Measurements from ENCODE around the gene LRRC61.
"Not testable (repeated sequence)": the region's sequence is repeated elsewhere in the genome, so short reads cannot be mapped to it uniquely, and the experiment has no call there.

Gene LRRC61

DNA sequence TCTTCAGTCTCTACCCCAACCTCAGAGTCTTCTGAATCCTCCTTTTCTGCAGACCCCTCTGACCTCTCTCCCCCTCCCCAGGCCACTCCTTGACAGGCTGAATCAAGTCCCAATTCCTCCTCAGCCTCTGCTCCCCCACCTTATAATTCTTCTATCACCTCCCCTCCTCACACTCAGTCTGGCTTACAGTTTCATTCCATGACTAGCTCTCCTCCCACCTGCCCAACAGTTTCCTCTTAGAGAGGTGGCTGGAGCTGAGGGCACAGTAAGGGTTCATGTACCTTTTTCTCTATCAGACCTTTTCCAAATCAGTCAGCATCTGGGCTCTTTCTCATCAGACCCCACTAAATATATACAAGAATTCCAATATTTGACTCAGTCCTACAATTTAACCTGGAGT is 14.6 kb upstream of the LRRC61 start:
- no peak for DNase-seq

DNA sequence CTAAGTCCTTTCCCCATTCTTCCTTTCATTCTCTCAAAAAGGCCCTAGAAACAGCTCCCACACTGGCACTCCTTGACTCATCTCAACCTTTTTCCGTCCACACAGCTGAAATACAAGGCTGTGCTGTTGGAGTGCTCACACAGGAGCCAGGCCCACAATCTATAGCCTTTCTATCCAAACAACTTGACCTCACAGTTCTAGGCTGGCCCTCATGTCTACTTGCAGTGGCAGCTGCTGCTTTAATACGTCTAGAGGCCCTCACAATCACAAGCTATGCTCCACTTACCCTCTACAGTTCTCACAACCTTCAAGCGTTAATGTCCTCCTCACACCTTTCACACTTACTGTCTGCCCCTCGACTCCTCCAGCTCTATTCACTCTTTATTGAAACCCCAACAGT is 12.0 kb upstream of the LRRC61 start:
- no peak for DNase-seq

DNA sequence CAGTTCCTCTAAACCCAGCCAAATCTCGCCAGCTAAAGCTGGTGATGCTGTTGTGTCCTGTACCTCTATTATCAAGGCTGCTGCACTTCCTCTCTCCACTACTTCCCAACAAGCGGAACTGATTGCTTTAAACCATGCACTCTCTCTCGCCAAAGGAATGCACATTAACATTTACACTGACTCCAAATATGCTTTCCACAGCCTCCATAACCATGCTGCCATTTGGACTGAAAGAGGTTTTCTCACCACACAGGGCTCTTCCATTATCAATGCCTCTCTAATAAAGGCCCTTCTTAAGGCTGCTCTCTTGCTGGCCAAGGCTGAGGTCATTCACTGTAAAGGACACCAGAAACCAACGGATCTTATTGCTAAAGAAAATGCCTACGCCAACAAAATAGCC is 11.4 kb upstream of the LRRC61 start:
- no peak for DNase-seq

DNA sequence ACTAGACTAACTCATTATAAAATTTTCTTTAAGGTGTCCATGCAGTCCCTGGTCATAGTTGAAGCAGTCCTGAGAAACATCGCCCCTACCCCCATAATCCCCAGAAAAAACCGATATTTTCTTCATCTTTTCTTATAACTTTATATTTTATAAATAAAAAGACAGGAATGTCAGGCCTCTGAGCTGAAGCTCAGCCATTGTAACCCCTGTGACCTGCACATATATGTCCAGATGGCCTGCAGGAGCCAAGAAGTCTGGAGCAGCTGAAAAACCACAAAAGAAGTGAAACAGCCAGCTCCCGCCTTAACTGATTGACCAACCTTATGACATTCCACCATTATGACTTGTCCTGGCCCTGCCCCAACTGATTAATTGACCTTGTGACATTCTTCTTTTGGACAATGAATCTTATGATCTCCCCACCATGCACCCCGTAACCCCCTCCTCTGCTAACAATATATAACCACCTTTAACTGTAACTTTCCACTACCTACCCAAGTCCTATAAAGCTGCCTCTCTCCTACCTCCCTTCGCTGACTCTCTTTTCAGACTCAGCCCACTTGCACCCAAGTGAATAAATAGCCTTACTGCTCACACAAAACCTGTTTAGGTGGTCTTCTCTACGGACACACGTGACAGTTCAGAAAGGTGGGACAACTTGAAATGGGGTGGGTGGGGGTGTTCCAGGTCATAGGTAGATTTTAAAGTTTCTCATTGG is 10.3 kb upstream of the LRRC61 start:
- DNase-seq, result not testable (repeated sequence)

DNA sequence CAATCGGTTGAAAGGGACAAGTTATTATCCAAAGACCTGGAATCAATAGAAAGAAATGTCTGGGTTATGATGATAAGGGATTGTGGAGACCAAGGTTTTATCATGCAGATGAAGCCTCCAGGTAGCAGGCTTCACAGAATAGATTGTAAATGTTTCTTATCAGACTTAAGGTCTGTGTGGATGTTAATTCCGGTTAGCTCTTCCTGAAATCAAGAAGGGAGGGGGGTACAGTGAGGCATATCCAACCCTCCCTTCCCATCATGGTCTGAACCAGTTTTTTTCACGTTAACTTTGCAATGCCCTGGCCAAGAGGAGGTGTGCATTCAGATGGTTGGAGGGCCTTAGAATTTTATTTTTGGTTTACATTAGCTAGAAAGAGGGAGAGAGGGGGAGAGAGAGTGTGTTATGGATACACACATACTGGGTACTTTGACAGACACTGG is 9.8 kb upstream of the LRRC61 start:
- DNase-seq, result no peak

DNA sequence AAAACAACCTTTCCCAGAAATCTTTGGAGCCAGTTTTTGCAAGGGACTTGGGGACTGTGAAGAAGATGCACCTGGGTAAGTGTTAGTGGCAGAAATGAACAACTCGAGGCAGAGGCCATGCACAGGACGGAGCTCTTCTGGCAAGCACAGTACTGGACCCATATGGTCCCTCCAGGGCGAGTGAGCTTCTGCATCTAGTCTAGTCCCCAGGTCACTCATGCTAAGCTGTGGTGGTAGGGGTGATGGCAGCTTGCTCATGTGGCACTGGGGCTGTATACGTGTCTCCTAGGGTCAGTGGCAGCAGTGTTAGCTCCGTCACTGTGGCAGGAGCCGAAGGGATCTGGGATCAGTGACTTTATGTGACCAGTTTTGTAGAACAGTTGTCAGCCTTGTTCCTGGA is 9.3 kb upstream of the LRRC61 start:
- no peak for DNase-seq

DNA sequence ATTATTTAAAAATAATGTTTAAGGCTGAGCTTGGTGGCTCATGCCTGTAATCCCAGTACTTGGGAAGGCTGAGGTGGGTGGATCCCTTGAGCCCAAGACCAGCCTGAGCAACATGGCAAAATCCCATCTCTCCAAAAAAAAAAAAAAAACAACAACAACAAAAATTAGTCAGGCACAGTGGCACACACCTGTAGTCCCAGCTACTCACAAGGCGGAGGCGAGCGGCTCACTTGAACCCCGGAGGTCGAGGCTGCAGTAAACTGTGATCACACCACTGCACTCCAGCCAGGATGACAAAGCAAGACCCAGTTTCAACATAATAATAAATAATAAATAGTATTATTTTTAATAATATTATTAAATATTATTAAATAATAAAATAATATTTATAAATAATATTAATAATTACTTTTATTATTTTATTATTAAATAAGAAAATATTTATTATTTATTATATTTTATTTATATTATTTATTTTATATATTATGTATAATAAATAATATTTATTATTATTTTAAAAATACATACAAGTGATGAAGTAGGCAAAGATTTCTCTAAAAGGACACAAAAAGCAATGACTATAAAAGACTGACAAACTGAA is 8.4 kb upstream of the LRRC61 start:
- DNase-seq, result no peak

DNA sequence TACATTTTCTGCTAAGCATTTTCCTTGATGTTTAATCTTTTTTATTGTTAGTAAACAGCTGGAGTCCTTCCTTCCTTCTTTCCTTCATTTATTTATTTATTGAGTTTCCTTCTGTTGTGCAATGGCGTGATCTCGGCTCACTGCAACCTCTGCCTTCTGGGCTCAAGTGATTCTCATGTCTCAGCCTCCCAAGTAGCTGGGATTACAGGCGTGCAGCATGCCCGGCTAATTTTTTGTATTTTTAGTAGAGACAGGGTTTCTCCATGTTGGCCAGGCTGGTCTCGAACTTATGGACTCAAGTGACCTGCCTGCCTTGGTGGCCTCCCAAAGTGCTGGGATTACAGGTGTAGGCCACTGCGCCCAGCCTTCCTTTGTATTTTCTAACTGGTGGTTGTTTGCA is 6.2 kb upstream of the LRRC61 start:
- DNase-seq, result not testable (repeated sequence)

DNA sequence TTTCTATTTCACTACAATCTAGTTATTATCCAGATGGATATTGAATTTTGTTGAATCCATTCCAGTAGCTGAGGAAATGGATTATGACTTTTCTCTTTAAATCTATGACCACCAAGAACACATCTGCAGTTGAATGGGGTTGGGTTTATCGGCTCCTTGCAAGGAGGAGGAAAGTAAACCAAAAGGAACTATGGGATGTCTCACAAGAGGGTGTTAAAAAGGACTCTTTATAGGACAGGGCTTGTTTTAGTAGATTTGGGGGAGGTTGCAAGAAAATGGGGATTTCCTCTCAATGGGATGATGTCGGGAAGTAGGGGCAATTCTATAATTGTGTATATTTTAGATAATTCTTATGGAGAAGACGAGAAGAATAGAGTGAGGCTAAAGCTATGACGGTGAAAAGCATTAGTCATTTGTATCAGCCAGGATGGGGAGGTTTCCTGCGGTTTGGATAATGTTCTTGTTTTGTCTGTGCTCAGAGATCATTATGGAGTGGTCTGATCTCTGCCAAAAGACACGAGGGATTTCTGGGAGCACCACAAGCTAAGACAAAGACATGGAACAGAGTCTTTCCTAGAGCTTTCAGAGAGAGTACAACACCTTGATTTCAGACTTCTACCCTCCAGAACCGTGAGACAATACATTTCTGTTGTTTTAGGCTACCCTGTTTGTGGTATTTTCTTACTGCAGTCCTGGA is 5.3 kb upstream of the LRRC61 start:
- no peak for DNase-seq

DNA sequence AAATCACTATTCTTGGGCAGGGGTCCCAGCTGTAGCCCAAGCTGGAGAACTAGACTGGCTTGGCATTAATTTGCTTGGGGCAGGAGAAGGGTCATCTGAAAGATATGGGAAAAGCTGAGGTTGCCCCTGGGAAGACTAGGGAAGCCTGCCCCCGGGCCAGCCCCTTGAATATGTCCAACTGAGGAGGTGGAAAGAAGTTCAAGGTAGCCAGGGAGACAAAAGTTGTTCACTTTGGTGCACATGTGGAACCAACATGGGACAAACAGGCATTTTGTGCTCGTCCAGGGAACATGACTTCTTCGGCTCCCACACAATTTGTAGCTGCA is 1.4 kb upstream of the LRRC61 start:
- no peak for DNase-seq

DNA sequence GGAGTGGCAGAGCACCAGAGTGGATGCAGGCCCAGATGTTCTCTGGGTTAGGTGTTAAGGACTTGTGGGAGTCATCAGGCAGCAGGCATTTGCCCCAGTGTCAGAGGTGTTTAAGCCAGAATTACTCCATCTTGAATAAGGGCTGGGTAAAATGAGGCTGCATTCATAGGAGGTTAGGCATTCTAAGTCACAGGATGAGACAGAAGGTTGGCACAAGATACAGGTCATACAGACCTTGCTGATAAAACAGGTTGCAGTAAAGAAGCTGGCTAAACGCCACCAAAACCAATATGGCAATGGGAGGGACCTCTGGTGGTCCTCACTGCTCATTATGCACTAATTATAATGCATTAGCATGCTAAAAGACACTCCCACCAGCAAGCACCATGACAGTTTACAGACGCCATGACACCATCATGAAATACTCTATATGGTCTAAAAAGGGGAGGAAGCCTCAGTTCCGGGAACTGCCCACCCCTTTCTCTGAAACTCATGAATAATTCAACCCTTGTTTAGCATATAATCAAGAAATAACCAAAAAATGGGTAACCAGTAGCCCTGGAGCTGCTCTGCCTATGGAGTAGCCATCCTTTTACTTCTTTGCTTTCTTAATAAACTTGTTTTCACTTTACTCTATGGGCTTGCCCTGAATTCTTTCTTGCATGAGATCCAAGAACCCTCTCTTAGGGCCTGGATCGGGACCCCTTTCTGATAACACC is 882 bp upstream of the LRRC61 start:
- DNase-seq, result peak; percentile 83

DNA sequence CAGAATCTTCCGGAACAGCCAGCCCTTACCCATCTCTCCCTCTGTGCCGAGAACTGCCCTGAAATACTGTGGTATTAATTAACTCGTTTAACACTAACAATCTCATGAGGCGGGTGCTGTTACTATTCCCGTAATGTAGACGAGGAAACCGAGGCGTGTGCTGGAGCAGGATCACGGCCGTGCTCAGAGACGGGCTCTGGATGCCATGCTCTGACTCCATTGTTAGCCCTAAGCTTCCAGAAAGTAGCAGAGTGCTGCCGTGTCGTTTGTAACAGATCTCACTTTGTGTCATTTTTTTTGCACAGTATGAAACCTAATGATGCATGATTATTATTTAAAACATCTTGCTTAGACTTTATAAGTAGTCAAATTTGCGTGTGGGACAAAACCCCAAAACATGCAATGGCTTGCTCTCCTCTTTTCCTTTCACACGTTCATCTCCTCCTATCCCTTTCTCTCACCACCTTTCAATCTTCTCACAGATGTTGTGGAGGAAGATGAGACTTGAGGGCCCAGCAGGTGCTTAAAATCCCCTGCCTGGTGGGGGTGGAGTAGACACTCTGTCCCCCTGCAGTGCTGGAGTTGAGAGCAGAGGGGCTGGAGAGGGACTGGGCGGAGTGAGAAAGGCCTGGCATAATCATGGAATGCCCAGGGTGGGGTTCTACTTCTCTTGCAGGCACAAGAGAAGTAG is 672 bp downstream of the LRRC61 start:
- DNase-seq, result no peak

DNA sequence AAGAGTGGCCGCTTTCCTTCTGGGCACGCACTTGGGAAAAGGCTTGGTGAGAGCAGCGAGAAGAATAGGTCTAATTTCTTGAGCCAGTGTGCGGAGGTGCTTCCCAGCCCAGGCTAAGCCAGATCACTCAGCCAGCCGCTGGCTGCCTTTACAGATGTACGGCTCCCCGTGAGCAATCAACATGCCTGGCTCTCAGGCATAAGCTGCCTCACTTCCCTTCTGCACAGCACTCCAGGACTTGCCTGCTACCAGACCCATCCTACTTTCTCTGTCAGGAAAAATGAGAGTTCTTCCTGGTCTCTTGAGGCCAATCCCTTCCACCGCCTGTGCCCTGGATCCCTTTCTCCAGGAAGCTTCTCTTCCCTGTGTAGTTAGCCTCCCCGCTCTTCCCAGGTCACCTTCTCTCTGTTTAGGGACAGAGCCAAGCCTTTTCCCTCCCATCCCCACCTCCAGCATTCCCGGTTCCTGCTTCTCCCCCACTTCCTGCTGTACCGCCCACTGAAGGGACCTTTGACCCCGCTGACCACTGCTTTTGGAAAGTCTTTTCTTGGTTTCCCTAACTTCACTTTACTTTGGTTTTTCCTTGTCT is 1.3 kb downstream of the LRRC61 start:
- peak; percentile 21 for DNase-seq

DNA sequence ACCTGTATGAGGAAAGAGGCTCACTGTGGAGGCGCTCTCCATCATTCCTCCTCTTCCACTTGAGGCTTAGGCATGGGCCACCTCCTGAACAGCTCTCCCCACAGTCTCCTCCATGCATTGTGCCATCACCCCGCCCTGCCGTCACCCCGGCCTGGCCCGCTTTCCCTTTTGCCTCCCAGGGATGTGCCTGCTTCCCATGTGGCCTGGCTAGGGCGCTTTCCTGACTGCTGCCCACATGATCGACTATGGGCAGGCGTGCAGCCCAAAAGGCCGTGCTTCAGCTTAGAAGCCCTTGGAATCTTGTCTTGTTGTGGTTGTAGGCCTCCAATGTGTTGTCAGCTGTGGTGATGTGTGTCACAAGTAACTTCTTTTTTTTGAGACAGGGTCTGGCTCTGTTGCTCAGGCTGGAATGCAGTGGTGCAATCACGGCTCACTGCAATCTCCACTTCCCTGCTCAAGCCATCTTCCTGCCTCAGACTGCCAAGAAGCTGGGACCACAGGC is 2.0 kb downstream of the LRRC61 start:
- DNase-seq, result no peak

DNA sequence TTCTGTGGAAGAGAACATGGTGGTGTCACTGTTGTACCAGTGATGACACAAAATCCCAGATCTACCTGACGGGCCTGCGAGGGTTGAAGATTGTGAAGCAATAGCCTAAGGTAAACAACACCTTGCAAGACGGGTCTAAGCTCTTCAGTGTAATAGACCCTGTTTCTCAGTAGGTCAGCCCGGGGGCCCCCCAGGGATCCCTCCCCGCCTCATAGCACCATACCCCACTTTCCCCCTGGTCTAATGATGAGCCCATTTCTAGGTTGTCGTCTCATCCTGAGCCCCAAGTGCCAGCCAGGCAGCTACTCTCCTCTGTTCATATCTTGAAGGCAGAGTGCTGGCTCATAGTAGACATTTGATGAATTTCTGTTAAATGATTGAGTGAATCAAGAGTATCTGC is 2.7 kb downstream of the LRRC61 start:
- no peak for DNase-seq

DNA sequence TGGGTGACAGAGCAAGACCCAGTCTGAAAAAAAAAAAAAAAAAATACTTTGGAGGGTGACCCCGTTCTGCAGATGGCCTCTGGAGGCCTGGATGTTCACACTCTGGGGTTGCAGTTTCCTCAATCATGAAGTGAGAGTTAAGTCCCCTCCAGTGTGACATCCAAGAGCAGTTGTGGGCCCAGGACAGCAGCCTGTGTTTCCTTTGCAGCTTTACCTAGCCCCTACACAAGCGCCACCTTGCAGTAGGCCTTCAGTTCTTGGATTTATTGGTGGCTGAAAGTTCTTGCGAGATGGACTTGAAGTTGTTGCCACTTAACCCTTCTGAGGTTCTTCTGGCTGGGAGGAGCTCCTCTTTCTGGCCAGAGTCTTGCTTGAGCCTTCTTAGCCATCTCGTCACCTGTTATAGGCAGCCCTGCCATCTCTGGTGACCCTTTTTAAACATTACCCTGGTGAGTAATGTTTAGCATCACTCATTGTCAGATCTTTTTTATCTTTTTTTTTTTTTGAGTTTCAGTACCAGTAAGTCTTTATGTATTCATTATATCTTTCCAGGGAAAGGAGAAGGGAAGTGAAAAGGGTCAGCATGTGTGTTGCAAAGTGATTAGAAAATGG is 3.6 kb downstream of the LRRC61 start:
- no peak for DNase-seq

DNA sequence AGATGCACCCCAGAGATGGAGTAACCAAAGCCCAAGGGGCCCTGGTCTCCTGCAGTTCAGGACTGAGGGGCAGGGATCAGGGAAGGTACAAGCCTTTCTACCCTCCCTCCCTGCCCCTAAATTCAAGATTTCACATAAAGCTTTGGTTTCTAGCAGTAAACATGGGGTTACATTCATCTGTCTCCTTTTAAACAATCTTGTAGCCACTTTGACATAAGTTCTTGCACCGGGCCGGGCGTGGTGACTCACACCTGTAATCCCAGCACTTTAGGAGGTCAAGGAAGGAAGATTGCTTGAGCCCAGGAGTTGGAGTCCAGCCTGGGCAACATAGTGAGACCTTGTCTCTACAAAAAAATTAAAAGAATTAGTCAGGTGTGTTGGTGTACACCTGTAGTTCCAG is 4.2 kb downstream of the LRRC61 start:
- DNase-seq, result no peak

DNA sequence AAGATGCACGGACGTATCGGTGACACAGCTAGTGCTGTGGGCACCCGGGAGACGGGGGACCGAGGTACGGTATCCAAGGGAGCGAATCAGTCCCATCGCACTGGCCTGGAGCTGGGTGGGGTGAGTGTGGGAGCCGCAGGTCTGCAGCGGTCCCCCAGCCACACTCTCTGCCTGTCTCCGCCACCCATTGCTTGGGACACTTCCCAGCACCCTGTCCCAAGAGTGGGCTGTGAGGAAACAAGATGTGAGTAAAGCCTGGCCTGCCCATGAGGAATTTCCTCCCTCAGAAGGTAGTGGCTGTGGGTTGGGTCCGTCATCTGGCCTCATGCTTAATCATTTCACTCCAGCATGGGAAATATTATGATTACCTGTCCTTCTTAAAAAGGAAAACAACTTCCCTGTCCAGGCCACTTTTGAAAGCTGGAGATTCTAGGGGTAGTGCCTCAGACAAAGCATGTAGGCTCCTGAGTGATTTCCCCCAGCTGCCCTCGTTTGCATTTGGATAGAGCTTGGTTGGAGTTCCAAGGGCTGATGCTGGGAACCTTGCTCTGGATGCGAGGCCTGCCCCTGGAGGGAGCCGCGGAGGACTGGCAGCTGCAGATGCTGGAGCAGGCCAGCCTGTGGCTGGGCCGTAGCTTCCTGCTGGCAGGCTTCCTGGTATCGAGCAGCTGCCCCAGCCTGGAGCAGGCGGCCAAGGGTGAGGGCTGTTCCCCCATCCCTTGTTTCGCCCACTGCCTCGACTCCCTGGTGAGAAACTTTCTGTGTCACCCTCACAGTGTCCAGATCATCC is 6.4 kb downstream of the LRRC61 start:
- DNase-seq, result no peak

DNA sequence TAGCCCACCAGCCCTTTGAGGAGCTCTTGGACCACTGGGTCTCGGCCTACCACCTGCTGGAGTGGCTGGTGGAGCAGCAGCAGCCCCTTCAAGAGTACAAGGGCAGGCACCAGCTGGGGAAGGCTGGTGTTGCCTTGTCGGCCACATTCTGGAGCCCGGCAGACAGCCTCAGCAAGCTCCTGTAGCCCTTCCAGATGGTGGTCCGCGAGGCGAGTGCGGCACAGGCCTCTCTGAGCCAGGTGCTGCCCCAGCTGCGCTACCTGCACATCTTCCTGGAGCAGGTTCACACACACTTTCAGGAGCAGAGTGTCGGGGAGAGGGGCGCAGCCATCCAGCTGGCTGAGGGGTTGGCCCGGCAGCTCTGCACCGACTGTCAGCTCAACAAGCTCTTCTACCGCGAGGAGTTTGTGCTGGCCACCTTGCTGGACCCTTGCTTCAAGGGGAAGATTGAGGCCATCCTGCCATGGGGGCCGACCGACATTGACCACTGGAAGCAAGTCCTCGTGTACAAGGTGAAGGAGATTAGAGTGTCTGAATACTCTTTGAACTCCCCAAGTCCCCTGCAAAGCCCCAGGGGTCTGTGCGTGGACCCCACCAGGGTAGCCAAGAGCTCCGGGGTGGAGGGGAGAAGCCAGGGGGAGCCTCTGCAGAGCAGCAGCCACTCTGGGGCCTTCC is 7.2 kb downstream of the LRRC61 start:
- DNase-seq, result no peak

DNA sequence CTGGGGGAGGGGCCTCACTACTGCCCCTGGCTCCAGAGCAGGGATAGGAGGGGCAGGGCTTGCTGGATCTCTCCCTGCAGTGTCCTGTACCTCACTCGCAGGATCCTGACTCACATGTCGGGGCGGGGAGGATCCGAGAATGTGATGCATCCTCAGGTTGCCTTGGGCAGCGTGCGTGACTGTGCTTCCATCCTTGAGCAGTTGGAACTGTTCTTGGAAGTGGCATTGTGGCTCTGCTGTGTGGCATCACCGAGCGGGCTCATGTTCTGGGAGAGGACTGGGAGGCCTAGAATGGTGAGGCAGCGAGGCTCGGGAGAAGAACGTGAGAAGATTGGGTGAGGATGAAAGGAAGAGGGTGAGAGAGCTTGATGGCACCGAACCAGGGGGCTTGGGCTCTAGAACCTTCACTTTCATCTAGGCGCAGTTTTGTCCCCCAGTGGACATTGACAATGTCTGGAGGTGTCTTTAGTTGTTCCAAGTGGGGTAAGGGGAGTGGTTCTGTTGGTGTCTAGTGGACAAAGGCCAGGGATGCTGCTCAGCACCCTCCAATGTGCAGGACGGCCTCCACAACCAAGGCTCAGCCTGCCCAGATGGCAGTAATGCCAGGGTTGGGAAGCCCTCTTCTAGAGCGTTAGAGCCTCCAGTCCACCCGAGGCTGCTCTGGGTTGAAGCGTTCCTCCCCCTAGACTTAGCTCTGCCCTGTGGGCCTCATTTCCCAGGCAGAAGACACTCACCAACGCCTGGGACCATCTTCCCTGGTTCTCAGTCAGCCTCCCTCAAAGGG is 9.9 kb downstream of the LRRC61 start:
- DNase-seq, result no peak

All from activated CD4-positive, alpha-beta T cell treated with anti-CD3 and anti-CD28 coated beads for 48 hours (primary cell).